Bronchial epithelial cell (primary cell): Measurements from ENCODE around the gene OPCML. TPM values are rescaled to one million over a fixed set of nuclear protein-coding genes. Genes with fewer than 3 reads are reported as not detected.

Source experiments
- DNase-seq: peaks from one replicate; pipeline ENCODE4 v3.0.0-alpha.2; 2010; ENCODE audit warnings: low read depth
- FAIRE-seq: peaks from 2 replicates; lab custom pipeline; 2011; peaks lifted over from hg19 to GRCh38; lab: Jason Lieb, UNC
- H3K27me3 ChIP-seq: 2 replicates; pipeline ENCODE4 v1.5.1; 2011; ENCODE audit warnings: low read length; ENCODE audit not compliant: control insufficient read depth, insufficient read depth
- H3K36me3 ChIP-seq: 2 replicates; pipeline ENCODE4 v1.5.1; 2011; ENCODE audit warnings: low read length; ENCODE audit not compliant: control insufficient read depth, insufficient read depth
- H3K4me3 ChIP-seq: 2 replicates; pipeline ENCODE4 v1.5.1; 2011; ENCODE audit warnings: mild to moderate bottlenecking, low read depth, low read length, control low read depth
- total RNA-seq: library from RNA; depleted of rRNA; stranded (reverse); fragments of >200 nt; gene quantifications from 2 replicates; pipeline ENCODE4 v1.2.1, GENCODE V29; 2014
- TF ChIP-seq, protein P1 (sequence below): IDR thresholded peaks from 2 replicates; pipeline ENCODE4 v1.5.1; 2011; ENCODE audit warnings: mild to moderate bottlenecking, moderate library complexity, low read length, control low read depth, inconsistent platforms; ENCODE audit not compliant: insufficient read depth, severe bottlenecking

Gene OPCML
- total RNA-seq, 1 donor from 2014 or later = not detected

DNA sequence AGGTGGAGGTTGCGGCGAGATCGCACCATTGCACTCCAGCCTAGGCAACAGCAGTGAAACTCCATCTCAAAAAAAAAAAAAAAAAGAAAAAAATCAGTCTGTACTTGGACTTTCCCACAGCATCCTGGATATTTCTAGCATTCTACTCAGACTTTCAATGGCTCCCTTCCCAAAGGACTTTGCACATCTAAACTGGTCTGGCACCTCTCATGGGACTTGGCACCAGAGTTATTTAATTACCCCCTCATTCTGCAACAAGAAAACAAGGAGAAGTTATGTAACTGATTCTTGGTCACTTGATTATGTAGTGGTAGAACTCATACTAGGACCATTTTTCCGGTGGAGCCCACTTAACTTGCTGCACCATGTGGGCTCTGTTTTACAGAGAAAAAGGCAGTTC lies 519.5 kb downstream of the OPCML start:
- TF ChIP-seq, protein P1, sequence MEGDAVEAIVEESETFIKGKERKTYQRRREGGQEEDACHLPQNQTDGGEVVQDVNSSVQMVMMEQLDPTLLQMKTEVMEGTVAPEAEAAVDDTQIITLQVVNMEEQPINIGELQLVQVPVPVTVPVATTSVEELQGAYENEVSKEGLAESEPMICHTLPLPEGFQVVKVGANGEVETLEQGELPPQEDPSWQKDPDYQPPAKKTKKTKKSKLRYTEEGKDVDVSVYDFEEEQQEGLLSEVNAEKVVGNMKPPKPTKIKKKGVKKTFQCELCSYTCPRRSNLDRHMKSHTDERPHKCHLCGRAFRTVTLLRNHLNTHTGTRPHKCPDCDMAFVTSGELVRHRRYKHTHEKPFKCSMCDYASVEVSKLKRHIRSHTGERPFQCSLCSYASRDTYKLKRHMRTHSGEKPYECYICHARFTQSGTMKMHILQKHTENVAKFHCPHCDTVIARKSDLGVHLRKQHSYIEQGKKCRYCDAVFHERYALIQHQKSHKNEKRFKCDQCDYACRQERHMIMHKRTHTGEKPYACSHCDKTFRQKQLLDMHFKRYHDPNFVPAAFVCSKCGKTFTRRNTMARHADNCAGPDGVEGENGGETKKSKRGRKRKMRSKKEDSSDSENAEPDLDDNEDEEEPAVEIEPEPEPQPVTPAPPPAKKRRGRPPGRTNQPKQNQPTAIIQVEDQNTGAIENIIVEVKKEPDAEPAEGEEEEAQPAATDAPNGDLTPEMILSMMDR = no peak
- Histone ChIP-seq H3K36me3 (no peaks in the 10 kb centered on the region), H3K27me3 (no peaks in the 10 kb centered on the region), H3K4me3 (no peak overlapping the region)
- DNase-seq = no peak
- no peak for FAIRE-seq

DNA sequence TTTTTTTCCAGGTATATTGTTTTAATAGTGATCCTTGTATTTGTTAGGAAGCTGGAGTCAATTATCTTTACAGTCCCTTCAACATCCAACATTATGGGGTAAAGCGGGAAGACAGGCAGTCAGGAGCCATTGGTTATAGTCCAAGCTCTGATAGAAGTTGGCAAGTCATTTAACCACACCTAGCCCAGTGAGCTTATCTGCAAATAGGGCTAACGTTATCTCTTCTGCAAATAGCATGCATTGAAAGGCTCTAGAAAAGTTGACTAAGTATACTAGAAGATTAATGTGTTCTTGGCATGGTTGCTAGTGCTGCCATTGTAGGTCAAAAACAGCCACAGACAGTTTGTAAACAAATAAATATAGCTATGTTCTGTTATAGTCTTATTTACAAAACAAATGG lies 520.7 kb downstream of the OPCML start:
- Histone ChIP-seq H3K4me3 (no peak overlapping the region), H3K36me3 (no peaks in the 10 kb centered on the region), H3K27me3 (no peaks in the 10 kb centered on the region)
- FAIRE-seq = no peak
- TF ChIP-seq, protein P1 = no peak
- DNase-seq = no peak

DNA sequence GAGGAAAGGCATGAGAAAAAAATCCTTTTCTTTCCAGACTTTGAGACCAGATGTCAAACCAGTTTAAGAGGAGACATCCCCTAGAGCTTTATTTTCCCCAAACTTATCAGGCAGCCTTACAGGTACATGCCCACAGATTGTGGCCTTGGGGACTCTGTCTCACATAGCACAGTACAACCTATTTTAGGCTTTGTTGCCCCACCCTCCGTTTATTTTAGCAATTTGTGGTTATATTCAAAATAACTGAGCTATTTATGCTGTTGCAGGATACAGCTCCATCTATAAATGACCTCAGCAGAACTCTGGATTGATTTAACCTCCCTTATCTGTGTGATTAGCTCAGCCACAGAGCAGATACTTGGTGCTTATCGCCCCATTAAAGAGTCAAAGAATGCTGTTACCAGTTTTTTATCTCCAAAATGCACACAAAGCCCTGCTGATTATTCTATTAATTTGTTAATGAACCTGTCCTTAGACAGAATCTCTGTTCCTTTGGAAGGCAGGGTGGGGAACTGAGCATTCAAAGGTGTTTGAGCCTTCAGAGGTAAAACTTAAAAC lies 525.2 kb downstream of the OPCML start:
- DNase-seq = no peak
- TF ChIP-seq, protein P1 = no peak
- H3K36me3 ChIP-seq = no peaks in the 10 kb centered on the region
- no peak for FAIRE-seq
- H3K27me3 ChIP-seq = no peaks in the 10 kb centered on the region
- H3K4me3 ChIP-seq = no peak overlapping the region

DNA sequence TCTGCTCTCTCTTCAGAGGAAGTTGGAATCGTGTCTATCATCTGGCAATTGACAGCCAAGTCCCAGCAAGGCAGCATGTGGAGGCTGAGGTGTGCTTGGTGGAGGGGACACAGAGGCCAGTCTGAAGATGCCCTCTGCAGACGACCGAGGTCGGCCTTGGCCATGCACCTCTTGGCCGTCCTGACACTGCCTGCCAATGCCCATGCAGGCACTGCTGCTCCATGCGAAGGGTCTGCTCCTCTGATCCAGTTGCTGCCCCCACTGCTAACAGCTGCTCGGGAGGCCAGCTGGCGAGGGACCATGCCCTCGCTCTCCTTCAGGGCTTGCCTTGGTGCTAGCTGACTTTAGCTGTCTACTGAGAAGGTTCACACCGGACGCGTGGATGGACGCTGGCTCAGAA lies 527.9 kb downstream of the OPCML start:
- TF ChIP-seq, protein P1 = no peak

DNA sequence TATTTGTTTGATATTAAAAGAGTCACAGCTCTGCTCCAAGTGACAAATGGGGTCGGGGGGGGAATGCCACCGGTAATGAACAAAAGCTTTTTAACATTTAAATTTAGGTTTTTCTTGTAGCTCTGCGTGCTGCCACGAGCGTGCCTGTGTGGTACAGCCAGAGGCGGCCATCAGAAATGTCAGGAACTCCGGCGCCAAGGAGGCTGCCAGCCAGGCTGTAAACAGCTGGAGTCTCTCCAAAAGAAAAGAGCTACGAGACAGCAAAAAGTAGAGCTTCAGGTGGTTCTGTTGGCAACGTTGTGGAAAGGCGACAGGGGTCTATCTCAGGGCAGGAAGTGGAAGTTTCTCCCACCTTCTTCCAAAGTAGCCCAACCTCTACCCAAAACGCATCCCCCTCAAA lies 532.8 kb downstream of the OPCML start:
- H3K4me3 ChIP-seq = no peak overlapping the region
- no peak for DNase-seq
- no peaks in the 10 kb centered on the region for H3K27me3 ChIP-seq
- TF ChIP-seq, protein P1 = no peak
- H3K36me3 ChIP-seq = no peaks in the 10 kb centered on the region
- no peak for FAIRE-seq

More for the DNA sequence above, 527.9 kb downstream of the OPCML start:
- no peak for FAIRE-seq
- no peak for DNase-seq
- Histone ChIP-seq H3K4me3 (no peak overlapping the region), H3K27me3 (no peaks in the 10 kb centered on the region), H3K36me3 (no peaks in the 10 kb centered on the region)

DNA sequence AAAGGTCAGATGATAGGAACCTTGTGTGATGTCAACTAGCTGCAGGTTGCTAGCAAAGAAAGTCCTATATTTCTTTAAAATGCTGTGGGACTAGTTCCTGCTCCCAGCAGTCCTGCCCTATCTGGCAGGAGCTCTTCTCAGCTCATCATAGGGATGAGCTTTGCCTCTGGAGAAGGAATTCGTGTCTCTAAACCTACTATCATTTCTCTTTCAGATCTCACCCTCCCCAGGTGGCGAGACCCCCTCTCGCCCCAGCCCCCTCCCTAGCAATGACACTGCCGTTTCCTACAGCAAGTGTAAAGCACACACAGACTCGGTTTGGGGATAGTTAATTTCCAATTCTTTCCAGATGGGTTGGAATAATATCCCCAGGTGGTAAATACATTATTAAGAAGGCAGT lies 533.3 kb downstream of the OPCML start:
- no peak for FAIRE-seq
- H3K36me3 ChIP-seq = no peaks in the 10 kb centered on the region
- no peaks in the 10 kb centered on the region for H3K27me3 ChIP-seq
- DNase-seq = no peak
- H3K4me3 ChIP-seq = no peak overlapping the region
- TF ChIP-seq, protein P1 = no peak
